GM12878 (cell line): ENCODE results near the gene SRSF11. TPM values are rescaled to one million over a fixed set of nuclear protein-coding genes. Genes with fewer than 3 reads are reported as not detected.

ENCODE experiments used
- ATAC-seq: fragments of 200-7000 bp; cut with Tn5 transposase; 3 replicates; pipeline ENCODE4 v1.9.1; 2020; ENCODE audit warnings: mild to moderate bottlenecking, moderate library complexity
- BruUV-seq: library from RNA; stranded (reverse); fragments of 400-500 nt; replicated peaks from 2 replicates; lab custom pipeline; 2021; lab: Mats Ljungman, UMichigan
- CTCF ChIA-PET: fragments of 300-600 bp; sonication (Branson Sonifier 250); formaldehyde crosslinking; extraction: SDS; loops from one replicate; lab custom pipeline; 2021; ENCODE audit warnings: inconsistent platforms; lab: Yijun Ruan, JAX
- POLR2A ChIA-PET: fragments of 350-600 bp; formaldehyde crosslinking; extraction: SDS; loops from one replicate; lab custom pipeline; 2021; ENCODE audit warnings: inconsistent platforms; lab: Charles Lee
- RAD21 ChIA-PET: fragments of 300-600 bp; sonication (Branson Sonifier 250); formaldehyde crosslinking; loops from one replicate; lab custom pipeline; 2023; ENCODE audit warnings: antibody characterized with exemption; ENCODE audit not compliant: unreplicated experiment; lab: Charles Lee
- SMC1A ChIA-PET: fragments of 300-600 bp; sonication (Branson Sonifier 250); formaldehyde crosslinking; loops from one replicate; lab custom pipeline; 2023; ENCODE audit not compliant: unreplicated experiment, uncharacterized antibody; lab: Charles Lee
- DNase-seq: peaks from one replicate; pipeline ENCODE4 v3.0.0-alpha.2; 2011; ENCODE audit warnings: low read depth, low spot score
- FAIRE-seq: peaks from 3 replicates; lab custom pipeline; 2011; peaks lifted over from hg19 to GRCh38; lab: Jason Lieb, UNC
- H2AFZ ChIP-seq: 2 replicates; pipeline ENCODE4 v1.6.0; 2011; ENCODE audit warnings: low read depth, low read length, control low read depth; ENCODE audit not compliant: control insufficient read depth
- H3K27ac ChIP-seq: 2 replicates; pipeline ENCODE4 v1.5.1; 2011; ENCODE audit warnings: control low read depth; ENCODE audit not compliant: control insufficient read depth, insufficient read depth
- H3K27me3 ChIP-seq, 2 experiments: replicated peaks in 1 of 2; 2 replicates each; pipeline versions ENCODE4 v1.6.0 to v1.6.1; 2011; ENCODE audit warnings: low read length in 1 of 2; ENCODE audit not compliant: control insufficient read depth in 2 of 2, insufficient read depth in 2 of 2
- H3K36me3 ChIP-seq, 2 experiments: 2 replicates each; pipeline ENCODE4 v1.5.1; 2011; ENCODE audit warnings: low read length in 1 of 2; ENCODE audit not compliant: control insufficient read depth in 2 of 2, insufficient read depth in 2 of 2
- H3K4me1 ChIP-seq: 2 replicates; pipeline ENCODE4 v1.6.1; 2011; ENCODE audit warnings: mild to moderate bottlenecking, low read length, moderate library complexity, mixed read lengths; ENCODE audit not compliant: control insufficient read depth, insufficient read depth
- H3K4me2 ChIP-seq: 2 replicates; pipeline ENCODE4 v1.6.0; 2011; ENCODE audit warnings: control low read depth; ENCODE audit not compliant: control insufficient read depth, insufficient read depth
- H3K4me3 ChIP-seq: fragments of 200-600 bp; sonication (generic); 2 replicates; pipeline ENCODE4 v1.5.1; 2016
- H3K79me2 ChIP-seq: 2 replicates; pipeline ENCODE4 v1.6.0; 2011; ENCODE audit warnings: low read length; ENCODE audit not compliant: control insufficient read depth, insufficient read depth
- H3K9ac ChIP-seq: 2 replicates; pipeline ENCODE4 v1.8.0; 2011; ENCODE audit warnings: low read length, control low read depth, mixed read lengths; ENCODE audit not compliant: control insufficient read depth, insufficient read depth
- H3K9me3 ChIP-seq: replicated peaks from 3 replicates; pipeline ENCODE4 v1.5.1; 2011; ENCODE audit warnings: mild to moderate bottlenecking, low read length; ENCODE audit not compliant: control insufficient read depth, insufficient read depth
- H4K20me1 ChIP-seq: 2 replicates; pipeline ENCODE4 v1.6.0; 2011; ENCODE audit not compliant: control insufficient read depth, insufficient read depth
- CREB1 ChIP-seq: IDR thresholded peaks from 2 replicates; pipeline ENCODE4 v1.6.1; 2012; ENCODE audit warnings: low read depth, mild to moderate bottlenecking, inconsistent platforms
- CUX1 ChIP-seq: IDR thresholded peaks from 2 replicates; pipeline ENCODE4 v1.6.1; 2012; ENCODE audit warnings: improper control_type of control experiment, low read depth, low read length; ENCODE audit not compliant: insufficient replicate concordance
- EZH2 ChIP-seq: IDR thresholded peaks from 2 replicates; pipeline ENCODE4 v1.6.1; 2012; ENCODE audit warnings: low read depth, mild to moderate bottlenecking, control low read depth, inconsistent platforms, low read length, borderline replicate concordance; ENCODE audit not compliant: control insufficient read depth
- IKZF2 ChIP-seq, 2 experiments: fragments of 450-650 bp; IDR thresholded peaks; 2 replicates each; pipeline ENCODE4 v1.6.1; 2017; ENCODE audit warnings: mild to moderate bottlenecking in 2 of 2, moderate library complexity in 2 of 2
- JUNB ChIP-seq: IDR thresholded peaks from 2 replicates; pipeline ENCODE4 v1.6.1; 2016; ENCODE audit warnings: antibody characterized with exemption, mild to moderate bottlenecking
- LARP7 ChIP-seq: fragments of 450-650 bp; IDR thresholded peaks from 2 replicates; pipeline ENCODE4 v1.6.1; 2017; ENCODE audit warnings: mild to moderate bottlenecking
- MAX ChIP-seq: IDR thresholded peaks from 2 replicates; pipeline ENCODE4 v1.6.1; 2012; ENCODE audit warnings: low read depth, low read length, improper control_type of control experiment
- PAX8 ChIP-seq: fragments of 450-650 bp; IDR thresholded peaks from 2 replicates; pipeline ENCODE4 v1.6.1; 2017; ENCODE audit warnings: mild to moderate bottlenecking, moderate library complexity
- PKNOX1 ChIP-seq: fragments of 450-650 bp; IDR thresholded peaks from 2 replicates; pipeline ENCODE4 v1.6.1; 2016; ENCODE audit warnings: mild to moderate bottlenecking
- POLR2AphosphoS2 ChIP-seq: IDR thresholded peaks from 2 replicates; pipeline ENCODE4 v1.6.1; 2011; ENCODE audit warnings: low read depth, mild to moderate bottlenecking, low read length, improper control_type of control experiment, moderate library complexity
- POU2F2 ChIP-seq: IDR thresholded peaks from 3 replicates; pipeline ENCODE4 v1.6.1; 2011; ENCODE audit warnings: low read depth, mild to moderate bottlenecking, low read length, borderline replicate concordance
- SIX5 ChIP-seq: IDR thresholded peaks from 2 replicates; pipeline ENCODE4 v1.6.1; 2011; ENCODE audit warnings: mild to moderate bottlenecking, low read depth, low read length, moderate library complexity; ENCODE audit not compliant: severe bottlenecking
- SPI1 ChIP-seq: IDR thresholded peaks from 2 replicates; pipeline ENCODE4 v1.6.1; 2011; ENCODE audit warnings: low read depth, mild to moderate bottlenecking, low read length, moderate library complexity, borderline replicate concordance; ENCODE audit not compliant: insufficient read depth
- TCF7 ChIP-seq: IDR thresholded peaks from 2 replicates; pipeline ENCODE4 v1.6.1; 2014; ENCODE audit warnings: antibody characterized with exemption, borderline replicate concordance
- WGBS: methylation state at CpG from one replicate; pipeline ENCODE4 v1.1.6; 2016; ENCODE audit warnings: low lambda C conversion rate; ENCODE audit not compliant: insufficient replicate concordance, insufficient coverage; ENCODE audit errors: missing lambda C conversion rate; 5-methylcytosine and 5-hydroxymethylcytosine counted together
- in situ Hi-C: fragments of 300-500 bp; cut with MboI; formaldehyde crosslinking; loops from 9 replicates; pipeline ENCODE4 v1.14.3; 2018; ENCODE audit warnings: mixed read lengths
- intact Hi-C: fragments of 100-400 bp; cut with micrococcal nuclease; formaldehyde crosslinking; loops from one replicate; pipeline ENCODE4 v1.14.2; 2022; ENCODE audit not compliant: unreplicated experiment
- polyA plus RNA-seq, 11 experiments: library from polyadenylated mRNA; depleted of rRNA in 4 of 11; unstranded in 6 of 11; stranded (reverse) in 5 of 11; fragments of >200 nt; fragmentation: Nextera tagmentation in 4 of 11; fragmentation: Illumina TruSeq in 1 of 11; extraction: Ambion mirVana in 4 of 11; extraction: Trizol in 1 of 11; gene quantifications; 1 replicate in 1 of 11; 2 replicates in 10 of 11; pipeline versions ENCODE4 v1.2.1 to v1.2.3, GENCODE V29; 2011 to 2016; ENCODE audit warnings: inconsistent platforms in 2 of 11, missing spikeins in 2 of 11, low read depth in 1 of 11
- total RNA-seq, 4 experiments: library from RNA; depleted of rRNA in 3 of 4; stranded (reverse); fragments of >200 nt in 3 of 4; fragmentation: Illumina TruSeq in 1 of 4; extraction: Trizol in 1 of 4; gene quantifications; 2 replicates each; pipeline versions ENCODE4 v1.2.1 to v1.2.3, GENCODE V29; 2013 to 2021

Gene SRSF11
- total and polyA plus RNA-seq, 10 of the 15 experiments (the other 5 are each of a cell fraction or from before 2014, with no cell fraction given): 83.0 to 424 (median 207) TPM

GRCh38 chr1:70286453-70286852 lies 65.3 kb downstream of the SRSF11 start:
- TF ChIP-seq CUX1 (no peak), SPI1 (no peak), MAX (no peak), POLR2AphosphoS2 (no peak), POU2F2 (no peak), IKZF2 (IDR thresholded peaks at IDR 0.05) (no peak), TCF7 (no peak), LARP7 (no peak), PKNOX1 (no peak), SIX5 (no peak), PAX8 (no peak), JUNB (no peak), CREB1 (no peak), EZH2 (no peak)
- intact Hi-C loops (no loop called here), in situ Hi-C loops (no loop called here)
- BruUV-seq: no TSS peak
- FAIRE-seq: no peak
- Histone ChIP-seq H3K36me3 (peaks cover 0 to 3% of the 10 kb centered on the region in 2 experiments; a peak in 2 of 4 replicates), H3K27ac (no peak overlapping the region), H3K9me3 (no peaks in the 10 kb centered on the region), H3K4me2 (no peak overlapping the region), H3K4me1 (no peaks in the 10 kb centered on the region), H2AFZ (no peak overlapping the region), H3K4me3 (no peak overlapping the region), H3K9ac (no peak overlapping the region), H3K27me3 (no peaks in the 10 kb centered on the region), H4K20me1 (no peaks in the 10 kb centered on the region), H3K79me2 (no peaks in the 10 kb centered on the region)
- ChIA-PET POLR2A (no interaction called here), RAD21 (no interaction called here), SMC1A (no interaction called here), CTCF (no interaction called here)
- WGBS: 100% methylated on average over 5 of the region's 5 CpGs
- no peak for DNase-seq
- ATAC-seq: no peak
